HFFc6 (cell line): Measurements from ENCODE around the gene TMC3. TPM values are rescaled to one million over a fixed set of nuclear protein-coding genes. Genes with fewer than 3 reads are reported as not detected.

Experiments
- DNase-seq: peaks from one replicate; pipeline ENCODE4 v3.0.0-alpha.2; 2018
- H3K27ac Mint-ChIP-seq: 2 replicates; pipeline ENCODE4 v1.8.0; 2020; ENCODE audit warnings: mild to moderate bottlenecking, mixed read lengths
- H3K27me3 Mint-ChIP-seq: 2 replicates; pipeline ENCODE4 v1.8.0; 2021; ENCODE audit warnings: mild to moderate bottlenecking, moderate library complexity, mixed read lengths; ENCODE audit not compliant: insufficient read depth
- H3K36me3 Mint-ChIP-seq: 2 replicates; pipeline ENCODE4 v1.8.0; 2021; ENCODE audit warnings: low read depth, mixed read lengths
- H3K4me1 Mint-ChIP-seq: 2 replicates; pipeline ENCODE4 v1.8.0; 2020; ENCODE audit warnings: low read depth, mixed read lengths
- H3K4me3 Mint-ChIP-seq: 2 replicates; pipeline ENCODE4 v1.8.0; 2020; ENCODE audit warnings: mild to moderate bottlenecking, moderate library complexity, mixed read lengths
- H3K9me3 Mint-ChIP-seq: 2 replicates; pipeline ENCODE4 v1.8.0; 2020; ENCODE audit warnings: mild to moderate bottlenecking, mixed read lengths
- total RNA-seq, 6 experiments: library from RNA; stranded (reverse); fragmentation: NEBNext Ultra II Directional; extraction: Animal tissue kit (Norgen Biotek cat#: 25700); gene quantifications; 2 replicates in 1 of 6; 3 replicates in 5 of 6; pipeline ENCODE4 v1.2.3, GENCODE V29; 2021
- TF ChIP-seq, protein P1 (sequence below): fragments of 200-600 bp; sonication (generic); IDR thresholded peaks from 2 replicates; pipeline ENCODE4 v1.5.0; 2021; ENCODE audit warnings: antibody characterized with exemption, mild to moderate bottlenecking

The TMC3 gene
- total RNA-seq, 6 experiments from 2014 or later, result not detected

DNA sequence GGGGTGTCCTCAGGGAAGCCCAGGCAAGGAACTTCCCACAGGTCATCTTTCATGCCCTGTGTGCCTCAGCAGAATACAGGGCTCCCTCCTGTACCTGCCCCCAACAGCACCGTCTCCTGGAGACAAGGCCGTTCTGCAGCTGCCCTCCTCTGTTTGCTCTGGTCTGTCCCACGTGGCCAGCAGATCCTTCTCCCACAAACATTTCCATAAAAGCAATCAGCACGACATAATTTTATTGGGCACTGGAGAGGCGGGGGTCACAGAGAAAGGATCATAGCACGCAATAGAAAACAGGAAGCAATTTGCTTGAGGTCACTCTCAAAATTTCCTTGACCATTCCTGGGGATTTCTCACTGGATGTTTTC lies 79.5 kb downstream of the TMC3 start:
- Mint-ChIP-seq H3K4me1 (peaks cover 12% of the 10 kb centered on the region), H3K9me3 (no peaks in the 10 kb centered on the region), H3K4me3 (no peak overlapping the region), H3K27me3 (peaks cover 24% of the 10 kb centered on the region), H3K36me3 (no peaks in the 10 kb centered on the region), H3K27ac (no peak overlapping the region)
- TF ChIP-seq, protein P1, sequence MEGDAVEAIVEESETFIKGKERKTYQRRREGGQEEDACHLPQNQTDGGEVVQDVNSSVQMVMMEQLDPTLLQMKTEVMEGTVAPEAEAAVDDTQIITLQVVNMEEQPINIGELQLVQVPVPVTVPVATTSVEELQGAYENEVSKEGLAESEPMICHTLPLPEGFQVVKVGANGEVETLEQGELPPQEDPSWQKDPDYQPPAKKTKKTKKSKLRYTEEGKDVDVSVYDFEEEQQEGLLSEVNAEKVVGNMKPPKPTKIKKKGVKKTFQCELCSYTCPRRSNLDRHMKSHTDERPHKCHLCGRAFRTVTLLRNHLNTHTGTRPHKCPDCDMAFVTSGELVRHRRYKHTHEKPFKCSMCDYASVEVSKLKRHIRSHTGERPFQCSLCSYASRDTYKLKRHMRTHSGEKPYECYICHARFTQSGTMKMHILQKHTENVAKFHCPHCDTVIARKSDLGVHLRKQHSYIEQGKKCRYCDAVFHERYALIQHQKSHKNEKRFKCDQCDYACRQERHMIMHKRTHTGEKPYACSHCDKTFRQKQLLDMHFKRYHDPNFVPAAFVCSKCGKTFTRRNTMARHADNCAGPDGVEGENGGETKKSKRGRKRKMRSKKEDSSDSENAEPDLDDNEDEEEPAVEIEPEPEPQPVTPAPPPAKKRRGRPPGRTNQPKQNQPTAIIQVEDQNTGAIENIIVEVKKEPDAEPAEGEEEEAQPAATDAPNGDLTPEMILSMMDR, result no peak
- no peak for DNase-seq

DNA sequence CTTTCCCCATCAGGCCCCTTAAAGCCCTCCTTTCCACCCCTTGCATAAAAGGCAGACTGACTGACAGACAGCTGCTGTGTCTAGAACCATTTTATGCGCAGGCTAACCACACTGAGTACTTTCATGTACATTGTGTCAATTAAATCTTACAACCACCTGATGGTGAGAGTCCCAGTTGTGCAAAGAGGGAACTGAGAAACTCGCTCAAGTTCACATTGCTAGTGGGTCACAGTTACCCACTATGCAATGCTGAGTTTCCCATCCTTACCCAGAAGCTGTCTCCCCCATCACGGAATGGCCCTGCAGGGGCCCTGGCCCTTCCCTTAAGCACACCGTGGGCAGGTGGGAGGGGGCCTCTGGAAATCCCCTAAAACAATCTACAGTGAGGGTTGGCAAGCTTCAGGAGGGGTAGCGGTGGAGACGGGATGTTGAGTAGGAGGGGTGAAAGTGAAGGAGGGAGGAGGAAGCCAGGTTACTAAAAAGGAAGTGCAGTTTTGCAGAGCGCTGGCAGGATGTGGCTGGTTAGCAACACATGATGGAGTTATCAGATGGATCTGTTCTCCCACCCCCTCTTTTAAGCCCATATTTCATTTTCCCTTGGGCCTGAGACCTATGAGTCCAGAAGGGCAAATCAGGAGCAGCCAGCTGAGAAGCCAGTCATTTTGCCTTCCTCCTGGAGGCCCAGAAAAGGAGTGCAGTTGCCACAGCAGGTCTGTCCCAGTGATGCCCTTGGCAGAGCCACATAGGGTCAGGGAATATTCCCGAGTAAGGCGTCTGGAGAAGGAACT lies 80.1 kb downstream of the TMC3 start:
- DNase-seq, result no peak
- Mint-ChIP-seq H3K36me3 (no peaks in the 10 kb centered on the region), H3K9me3 (no peaks in the 10 kb centered on the region), H3K27ac (no peak overlapping the region), H3K4me1 (peaks cover 12% of the 10 kb centered on the region), H3K27me3 (peaks cover 24% of the 10 kb centered on the region), H3K4me3 (no peak overlapping the region)
- TF ChIP-seq, protein P1, result no peak

DNA sequence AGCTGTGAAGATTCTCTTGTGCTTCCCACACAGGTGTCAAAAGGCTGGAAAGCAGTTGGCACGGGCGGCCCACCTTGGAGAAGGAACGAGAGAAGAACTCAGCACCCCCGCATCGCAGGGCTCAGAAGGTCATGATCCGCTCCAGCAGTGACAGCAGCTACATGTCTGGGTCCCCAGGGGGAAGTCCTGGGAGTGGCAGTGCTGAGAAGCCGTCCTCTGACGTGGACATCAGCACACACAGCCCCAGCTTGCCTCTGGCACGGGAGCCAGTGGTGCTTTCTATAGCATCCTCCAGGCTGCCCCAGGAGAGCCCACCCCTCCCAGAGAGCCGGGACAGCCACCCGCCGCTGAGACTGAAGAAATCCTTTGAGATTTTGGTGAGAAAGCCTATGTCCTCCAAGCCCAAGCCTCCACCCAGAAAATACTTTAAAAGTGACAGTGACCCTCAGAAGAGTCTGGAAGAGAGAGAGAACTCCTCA lies 81.5 kb downstream of the TMC3 start:
- no peak overlapping the region for H3K27ac Mint-ChIP-seq
- H3K27me3 Mint-ChIP-seq, result peaks cover 25% of the 10 kb centered on the region
- peaks cover 10% of the 10 kb centered on the region for H3K4me1 Mint-ChIP-seq
- no peak overlapping the region for H3K4me3 Mint-ChIP-seq
- TF ChIP-seq, protein P1, result no peak
- H3K36me3 Mint-ChIP-seq, result no peaks in the 10 kb centered on the region
- no peak for DNase-seq
- no peaks in the 10 kb centered on the region for H3K9me3 Mint-ChIP-seq

DNA sequence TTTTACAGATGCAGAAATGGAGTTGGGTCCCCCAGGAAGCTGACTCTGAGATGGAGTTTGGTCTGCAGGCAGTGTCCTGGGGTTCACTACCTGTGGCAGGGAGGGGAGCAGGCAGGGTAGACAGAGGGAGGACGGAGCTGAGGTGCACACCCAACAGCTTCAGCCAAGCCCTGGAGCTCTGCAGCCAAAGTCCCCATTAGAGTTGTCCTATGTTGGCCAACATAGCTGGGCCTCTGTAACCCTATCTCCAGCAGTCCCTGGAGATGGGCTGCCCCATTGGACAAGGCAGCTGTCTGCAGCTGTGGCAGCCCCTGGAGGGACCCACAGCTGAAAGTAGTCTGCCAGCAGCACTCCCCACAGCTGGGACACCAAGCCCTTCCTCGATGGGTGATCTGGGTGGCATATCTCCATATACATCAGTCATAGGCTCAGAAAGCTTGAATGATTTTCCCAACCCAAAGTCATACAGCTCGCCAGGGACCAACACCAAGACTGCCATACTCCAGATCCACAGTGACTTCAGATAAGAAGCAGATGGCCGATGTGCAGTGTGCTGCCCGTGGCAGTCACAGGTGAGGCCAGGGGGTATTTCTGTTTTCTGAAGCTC lies 82.0 kb downstream of the TMC3 start:
- H3K27ac Mint-ChIP-seq, result no peak overlapping the region
- peaks cover 25% of the 10 kb centered on the region for H3K27me3 Mint-ChIP-seq
- H3K4me3 Mint-ChIP-seq, result no peak overlapping the region

DNA sequence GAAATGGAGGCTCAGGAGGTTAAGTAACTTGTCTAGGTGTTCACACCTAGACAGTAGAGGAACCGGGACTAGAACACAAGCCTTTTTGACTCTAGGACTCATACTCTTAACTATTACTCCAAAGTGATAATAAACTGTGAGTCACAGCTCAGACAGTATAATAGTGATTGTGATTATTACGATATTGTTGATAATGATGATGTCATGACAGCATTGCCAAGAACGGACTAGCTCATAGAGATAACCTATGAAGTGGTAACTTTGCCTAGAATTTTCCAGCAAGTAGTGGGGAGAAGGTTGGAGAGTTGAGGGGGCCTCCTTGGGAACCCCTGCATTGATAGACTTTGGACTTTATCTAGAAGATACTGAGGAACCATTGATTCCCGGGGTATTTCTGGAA lies 84.1 kb downstream of the TMC3 start:
- TF ChIP-seq, protein P1, result no peak
- H3K27ac Mint-ChIP-seq, result no peak overlapping the region
- no peak for DNase-seq
- H3K36me3 Mint-ChIP-seq, result no peaks in the 10 kb centered on the region
- H3K27me3 Mint-ChIP-seq, result peaks cover 29% of the 10 kb centered on the region
- no peaks in the 10 kb centered on the region for H3K4me1 Mint-ChIP-seq
- no peaks in the 10 kb centered on the region for H3K9me3 Mint-ChIP-seq
- no peak overlapping the region for H3K4me3 Mint-ChIP-seq

More for the DNA sequence above, 82.0 kb downstream of the TMC3 start:
- Mint-ChIP-seq H3K9me3 (no peaks in the 10 kb centered on the region), H3K36me3 (no peaks in the 10 kb centered on the region), H3K4me1 (peaks cover 4% of the 10 kb centered on the region)
- no peak for DNase-seq
- TF ChIP-seq, protein P1, result no peak
